Trophoblast cell (in vitro differentiated cells and primary cell): ENCODE data around the gene PPFIA3.

ENCODE experiments used
- DNase-seq, 2 donors: peaks; one replicate each; pipeline ENCODE4 v3.0.0-alpha.2; 2016
- H2AFZ ChIP-seq: 2 replicates; pipeline ENCODE4 v1.6.1; 2013; ENCODE audit warnings: low read length, moderate library complexity, mild to moderate bottlenecking; ENCODE audit not compliant: insufficient read depth, poor library complexity
- H2AK5ac ChIP-seq: 2 replicates; pipeline ENCODE4 v1.6.1; 2013; ENCODE audit warnings: mild to moderate bottlenecking, low read length
- H2BK120ac ChIP-seq: 2 replicates; pipeline ENCODE4 v1.6.1; 2013; ENCODE audit warnings: low read length, mild to moderate bottlenecking, moderate library complexity; ENCODE audit not compliant: insufficient read depth, poor library complexity
- H2BK12ac ChIP-seq: 2 replicates; pipeline ENCODE4 v1.6.1; 2013; ENCODE audit warnings: mild to moderate bottlenecking, low read length, moderate library complexity
- H2BK5ac ChIP-seq: 2 replicates; pipeline ENCODE4 v1.6.1; 2013; ENCODE audit warnings: low read length, low read depth, moderate library complexity, mild to moderate bottlenecking; ENCODE audit not compliant: poor library complexity
- H3K14ac ChIP-seq: 2 replicates; pipeline ENCODE4 v1.6.1; 2013; ENCODE audit warnings: mild to moderate bottlenecking, low read length
- H3K18ac ChIP-seq: 2 replicates; pipeline ENCODE4 v1.6.1; 2013; ENCODE audit warnings: mild to moderate bottlenecking, low read length
- H3K23ac ChIP-seq: 2 replicates; pipeline ENCODE4 v1.6.1; 2013; ENCODE audit warnings: low read length
- H3K27ac ChIP-seq: 2 replicates; pipeline ENCODE4 v1.5.1; 2013; ENCODE audit warnings: low read depth, mild to moderate bottlenecking, inconsistent platforms, low read length, moderate library complexity
- H3K27me3 ChIP-seq: 2 replicates; pipeline ENCODE4 v1.6.1; 2013; ENCODE audit warnings: inconsistent platforms, mild to moderate bottlenecking, low read length, moderate library complexity; ENCODE audit not compliant: insufficient read depth
- H3K36me3 ChIP-seq, 2 experiments: 1 replicate in 1 of 2; 2 replicates in 1 of 2; pipeline ENCODE4 v1.6.1; 2013; ENCODE audit warnings: low read length in 2 of 2, mild to moderate bottlenecking in 2 of 2, moderate library complexity in 1 of 2; ENCODE audit not compliant: insufficient read depth in 2 of 2, control insufficient read depth in 1 of 2
- H3K4ac ChIP-seq: 2 replicates; pipeline ENCODE4 v1.6.1; 2013; ENCODE audit warnings: low read depth, mild to moderate bottlenecking, low read length, moderate library complexity
- H3K4me1 ChIP-seq, 2 experiments: 1 replicate in 1 of 2; 2 replicates in 1 of 2; pipeline ENCODE4 v1.6.1; 2013; ENCODE audit warnings: low read length in 2 of 2, mild to moderate bottlenecking in 2 of 2, moderate library complexity in 1 of 2; ENCODE audit not compliant: insufficient read depth in 2 of 2, control insufficient read depth in 1 of 2
- H3K4me2 ChIP-seq: 2 replicates; pipeline ENCODE4 v1.6.1; 2013; ENCODE audit warnings: inconsistent platforms, mild to moderate bottlenecking, low read length, moderate library complexity
- H3K4me3 ChIP-seq: 2 replicates; pipeline ENCODE4 v1.5.1; 2013; ENCODE audit warnings: mild to moderate bottlenecking, low read depth, low read length, inconsistent platforms
- H3K79me1 ChIP-seq: one replicate; pipeline ENCODE4 v1.6.1; 2013; ENCODE audit warnings: low read length
- H3K79me2 ChIP-seq: 2 replicates; pipeline ENCODE4 v1.6.1; 2013; ENCODE audit warnings: low read length, mild to moderate bottlenecking; ENCODE audit not compliant: control insufficient read depth, insufficient read depth, poor library complexity
- H3K9ac ChIP-seq: 2 replicates; pipeline ENCODE4 v1.6.1; 2013; ENCODE audit warnings: mild to moderate bottlenecking, low read length
- H3K9me3 ChIP-seq: 2 replicates; pipeline ENCODE4 v1.6.1; 2013; ENCODE audit warnings: low read depth, mild to moderate bottlenecking, control low read depth, inconsistent platforms, low read length; ENCODE audit not compliant: insufficient read depth
- H4K12ac ChIP-seq: 2 replicates; pipeline ENCODE4 v1.6.1; 2013; ENCODE audit warnings: low read depth, mild to moderate bottlenecking, low read length, moderate library complexity
- H4K8ac ChIP-seq: 2 replicates; pipeline ENCODE4 v1.6.1; 2013; ENCODE audit warnings: low read depth, mild to moderate bottlenecking, low read length, moderate library complexity
- H4K91ac ChIP-seq: one replicate; pipeline ENCODE4 v1.6.1; 2013; ENCODE audit warnings: low read depth, mild to moderate bottlenecking, low read length, moderate library complexity
- WGBS: extraction: QIAGEN DNeasy Blood & Tissue Kit; methylation state at CpG from one replicate; pipeline ENCODE4 v1.1.7; 2013; ENCODE audit warnings: missing lambda C conversion rate; ENCODE audit not compliant: insufficient read length, insufficient coverage; ENCODE audit errors: extremely low coverage; 5-methylcytosine and 5-hydroxymethylcytosine counted together

Gene PPFIA3

GRCh38 chr19:49116544-49116943 is 2.8 kb upstream of the PPFIA3 start:
- no CpG with 5 or more reads among the region's 1 CpG for WGBS
- H3K4me3 ChIP-seq = no peak overlapping the region
- H2AK5ac ChIP-seq = no peak overlapping the region
- H4K8ac ChIP-seq = no peak overlapping the region
- no peak for DNase-seq
- H2BK120ac ChIP-seq = no peak overlapping the region
- no peak overlapping the region for H3K18ac ChIP-seq
- no peak overlapping the region for H2AFZ ChIP-seq
- no peak overlapping the region for H3K27ac ChIP-seq
- no peak overlapping the region for H3K9ac ChIP-seq
- H3K79me2 ChIP-seq = peaks cover 7% of the 10 kb centered on the region
- no peak overlapping the region for H2BK5ac ChIP-seq
- H3K36me3 ChIP-seq = peaks cover 2 to 6% of the 10 kb centered on the region in 2 experiments
- no peak overlapping the region for H4K12ac ChIP-seq
- H3K4me2 ChIP-seq = no peak overlapping the region
- H3K4ac ChIP-seq = no peak overlapping the region
- peaks cover 13% of the 10 kb centered on the region for H3K79me1 ChIP-seq
- peaks cover 3% of the 10 kb centered on the region for H3K9me3 ChIP-seq
- peaks cover 3% of the 10 kb centered on the region for H3K27me3 ChIP-seq
- H3K23ac ChIP-seq = no peak overlapping the region
- no peak overlapping the region for H2BK12ac ChIP-seq
- no peak overlapping the region for H3K14ac ChIP-seq
- peaks cover 12 to 23% of the 10 kb centered on the region in 2 experiments for H3K4me1 ChIP-seq
- no peak overlapping the region for H4K91ac ChIP-seq

- Histone ChIP-seq H3K4ac (peak overlapping the region; percentile 17), H2BK120ac (no peak overlapping the region), H3K27ac (peak overlapping the region; percentile 79), H4K8ac (peak overlapping the region; percentile 92), H3K18ac (peak overlapping the region; percentile 11), H3K4me3 (peak overlapping the region; percentile 64), H4K12ac (peak overlapping the region; percentile 27), H3K79me2 (peaks cover 7% of the 10 kb centered on the region), H2BK12ac (peak overlapping the region; percentile 15), H3K36me3 (peaks cover 2 to 6% of the 10 kb centered on the region in 2 experiments), H2BK5ac (peak overlapping the region; percentile 10), H3K23ac (no peak overlapping the region), H2AK5ac (peak overlapping the region; percentile 32), H3K4me2 (peak overlapping the region; percentile 87), H3K4me1 (peaks cover 12 to 23% of the 10 kb centered on the region in 2 experiments), H3K79me1 (peaks cover 13% of the 10 kb centered on the region), H4K91ac (peak overlapping the region; percentile 3), H2AFZ (peak overlapping the region; percentile 80), H3K9me3 (peaks cover 3% of the 10 kb centered on the region), H3K14ac (peak overlapping the region; percentile 98), H3K27me3 (peaks cover 3% of the 10 kb centered on the region), H3K9ac (peak overlapping the region; percentile 23)
- DNase-seq = no peak
- WGBS = no CpG with 5 or more reads among the region's 26 CpGs
These were observed 1.4 kb upstream of the PPFIA3 start for GRCh38 chr19:49117677-49118564.

- H4K91ac ChIP-seq = peak within 1 kb of the TSS; percentile 96
These were observed 556 bp upstream of the PPFIA3 start, which contains the start of gene C19orf73 for GRCh38 chr19:49118565-49119410. TSS of gene C19orf73 (minus strand) at chr19:49119143. CDS start at chr19:49119022, 121 bp downstream.

GRCh38 chr19:49120325-49120683 is 960 bp downstream of the PPFIA3 start:
- Histone ChIP-seq H3K9ac (no peak overlapping the region), H3K14ac (no peak overlapping the region), H2AK5ac (no peak overlapping the region), H3K4me1 (peaks cover 15 to 20% of the 10 kb centered on the region in 2 experiments), H4K8ac (no peak overlapping the region), H4K12ac (no peak overlapping the region), H3K36me3 (peaks cover 2 to 6% of the 10 kb centered on the region in 2 experiments), H3K27ac (no peak overlapping the region), H2BK120ac (no peak overlapping the region), H3K23ac (no peak overlapping the region), H3K4ac (no peak overlapping the region), H3K27me3 (peaks cover 3% of the 10 kb centered on the region), H2BK12ac (no peak overlapping the region), H3K9me3 (no peaks in the 10 kb centered on the region), H3K4me3 (no peak overlapping the region), H3K79me1 (peaks cover 5% of the 10 kb centered on the region), H2AFZ (no peak overlapping the region), H3K18ac (no peak overlapping the region), H2BK5ac (no peak overlapping the region), H4K91ac (no peak overlapping the region), H3K79me2 (peaks cover 3% of the 10 kb centered on the region), H3K4me2 (peak overlapping the region; percentile 91)
- DNase-seq = no peak
- no CpG with 5 or more reads among the region's 16 CpGs for WGBS

More at GRCh38 chr19:49118565-49119410, 556 bp upstream of the PPFIA3 start, which contains the start of gene C19orf73:
- Histone ChIP-seq H3K27ac (peak within 1 kb of the TSS; percentile 79), H3K4me3 (peak within 1 kb of the TSS; percentile 64), H3K18ac (peak within 1 kb of the TSS; percentile 94), H3K4ac (peak within 1 kb of the TSS; percentile 75), H2AK5ac (peak within 1 kb of the TSS; percentile 32), H3K4me2 (peak within 1 kb of the TSS; percentile 91), H3K14ac (peak within 1 kb of the TSS; percentile 98), H3K23ac (no peak within 1 kb of the TSS), H3K9ac (peak within 1 kb of the TSS; percentile 71), H3K4me1 (peaks cover 12 to 21% of the 10 kb centered on the region in 2 experiments), H4K8ac (peak within 1 kb of the TSS; percentile 92), H2BK12ac (peak within 1 kb of the TSS; percentile 20), H3K27me3 (peaks cover 3% of the 10 kb centered on the region), H2AFZ (peak within 1 kb of the TSS; percentile 80), H4K12ac (peak within 1 kb of the TSS; percentile 89), H3K9me3 (peaks cover under 1% of the 10 kb centered on the region), H2BK5ac (peak within 1 kb of the TSS; percentile 93), H3K79me1 (peaks cover 13% of the 10 kb centered on the region), H3K36me3 (peaks cover 2 to 6% of the 10 kb centered on the region in 2 experiments), H3K79me2 (peaks cover 7% of the 10 kb centered on the region), H2BK120ac (peak within 1 kb of the TSS; percentile 94)
- WGBS = no CpG with 5 or more reads among the region's 85 CpGs
- peak; percentile 87 to 96 for DNase-seq
